Epithelial cell of esophagus (primary cell): ENCODE measurements around the gene GRAMD1C.
A peak's percentile ranks its signal among the peaks of the same experiment; 100 is the strongest.

Experiments
- DNase-seq: peaks from one replicate; pipeline ENCODE4 v3.0.0; 2010; ENCODE audit warnings: low read depth
- H3K4me3 ChIP-seq: 2 replicates; pipeline ENCODE4 v1.5.1; 2011; ENCODE audit warnings: mild to moderate bottlenecking, low read length, control low read depth
- TF ChIP-seq, protein P1 (sequence below): IDR thresholded peaks from 2 replicates; pipeline ENCODE4 v1.5.1; 2011; ENCODE audit warnings: low read depth, mild to moderate bottlenecking, low read length, control low read depth, inconsistent platforms; ENCODE audit not compliant: insufficient read depth; ENCODE audit errors: missing control alignments

Gene GRAMD1C

GRCh38 chr3:113890256-113890900 lies 51.8 kb downstream of the GRAMD1C start:
- TF ChIP-seq, protein P1, sequence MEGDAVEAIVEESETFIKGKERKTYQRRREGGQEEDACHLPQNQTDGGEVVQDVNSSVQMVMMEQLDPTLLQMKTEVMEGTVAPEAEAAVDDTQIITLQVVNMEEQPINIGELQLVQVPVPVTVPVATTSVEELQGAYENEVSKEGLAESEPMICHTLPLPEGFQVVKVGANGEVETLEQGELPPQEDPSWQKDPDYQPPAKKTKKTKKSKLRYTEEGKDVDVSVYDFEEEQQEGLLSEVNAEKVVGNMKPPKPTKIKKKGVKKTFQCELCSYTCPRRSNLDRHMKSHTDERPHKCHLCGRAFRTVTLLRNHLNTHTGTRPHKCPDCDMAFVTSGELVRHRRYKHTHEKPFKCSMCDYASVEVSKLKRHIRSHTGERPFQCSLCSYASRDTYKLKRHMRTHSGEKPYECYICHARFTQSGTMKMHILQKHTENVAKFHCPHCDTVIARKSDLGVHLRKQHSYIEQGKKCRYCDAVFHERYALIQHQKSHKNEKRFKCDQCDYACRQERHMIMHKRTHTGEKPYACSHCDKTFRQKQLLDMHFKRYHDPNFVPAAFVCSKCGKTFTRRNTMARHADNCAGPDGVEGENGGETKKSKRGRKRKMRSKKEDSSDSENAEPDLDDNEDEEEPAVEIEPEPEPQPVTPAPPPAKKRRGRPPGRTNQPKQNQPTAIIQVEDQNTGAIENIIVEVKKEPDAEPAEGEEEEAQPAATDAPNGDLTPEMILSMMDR: peak; percentile 10
- DNase-seq: peak; percentile 29
- H3K4me3 ChIP-seq: no peak overlapping the region

DNA sequence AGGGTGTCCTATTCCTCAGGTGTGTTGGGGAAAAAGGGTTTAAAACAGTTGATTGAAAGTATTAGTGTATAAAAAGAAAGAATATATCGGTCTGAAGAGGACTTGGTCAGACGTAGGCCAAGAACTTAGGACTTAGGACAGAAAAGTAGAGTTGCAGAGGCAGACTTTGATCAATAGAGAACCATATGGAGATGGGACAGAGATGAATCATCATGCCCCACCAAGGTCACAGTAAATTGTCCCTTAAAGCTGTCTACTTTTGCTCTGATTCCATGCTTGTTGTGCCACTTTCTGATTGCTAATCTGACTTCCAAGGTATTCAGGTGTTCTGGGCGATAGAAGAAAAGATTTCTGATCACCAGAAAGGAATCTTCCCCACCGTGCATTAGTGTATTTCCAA lies 56.3 kb downstream of the GRAMD1C start:
- TF ChIP-seq, protein P1: no peak
- DNase-seq: no peak
- no peak overlapping the region for H3K4me3 ChIP-seq

DNA sequence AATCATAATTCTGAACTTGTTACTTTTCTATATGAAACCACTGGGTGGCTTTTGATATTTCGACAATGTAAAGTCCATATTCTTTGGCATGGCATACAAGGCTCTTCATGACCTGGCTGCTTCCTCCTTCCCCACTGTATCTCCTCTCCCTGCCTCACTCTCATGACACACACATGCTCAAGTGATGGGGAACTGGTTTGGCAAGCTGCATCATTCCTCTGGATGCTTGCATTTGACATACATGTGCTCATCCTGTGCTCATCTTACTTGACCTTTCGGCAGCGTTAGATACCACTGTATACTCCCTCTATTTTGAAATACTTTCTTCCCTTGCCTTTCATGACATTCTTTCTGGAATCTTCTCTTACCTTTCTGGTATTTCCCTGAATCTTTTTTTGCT lies 57.4 kb downstream of the GRAMD1C start:
- no peak overlapping the region for H3K4me3 ChIP-seq
- TF ChIP-seq, protein P1: no peak
- DNase-seq: peak; percentile 82

DNA sequence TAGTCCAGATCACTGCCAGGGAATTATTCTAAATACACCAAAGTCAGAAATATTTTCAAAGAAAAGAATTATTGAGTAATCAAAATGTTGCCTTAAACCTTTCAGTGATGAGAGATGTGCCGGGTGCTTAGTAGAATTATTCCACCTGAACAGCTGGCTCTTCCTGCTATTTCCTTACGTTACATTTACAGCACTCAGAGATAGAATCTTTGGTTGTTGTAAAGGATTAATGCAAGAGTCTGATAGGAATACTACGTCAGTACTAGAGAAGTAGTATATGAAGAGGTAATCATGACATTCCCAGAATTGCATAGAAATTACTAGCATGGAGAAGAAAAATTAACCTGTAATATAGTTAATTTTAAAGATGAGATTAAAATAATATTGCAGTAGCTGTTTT lies 58.3 kb downstream of the GRAMD1C start:
- TF ChIP-seq, protein P1: no peak
- DNase-seq: no peak
- peak overlapping the region; percentile 20 for H3K4me3 ChIP-seq

DNA sequence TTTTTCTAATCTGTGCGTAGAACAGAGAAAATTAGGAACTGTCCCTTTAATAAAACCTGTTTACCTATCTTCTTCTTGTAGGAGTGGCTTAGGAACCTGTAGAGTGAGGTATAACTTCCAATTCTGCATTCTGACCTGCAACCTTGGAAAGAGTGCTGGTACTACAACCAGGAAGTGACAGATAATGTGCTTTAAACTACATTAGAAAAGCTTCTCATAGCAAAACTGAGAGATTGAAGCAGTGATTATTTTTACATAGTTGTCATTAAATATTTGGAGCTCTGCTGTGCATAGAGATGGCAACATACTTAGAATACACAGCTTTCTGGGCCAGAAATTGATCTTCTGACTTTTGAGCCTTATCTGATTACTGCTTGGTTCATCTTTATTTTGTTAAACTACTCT lies 58.8 kb downstream of the GRAMD1C start:
- peak overlapping the region; percentile 40 for H3K4me3 ChIP-seq
- TF ChIP-seq, protein P1: no peak
- peak; percentile 76 for DNase-seq

DNA sequence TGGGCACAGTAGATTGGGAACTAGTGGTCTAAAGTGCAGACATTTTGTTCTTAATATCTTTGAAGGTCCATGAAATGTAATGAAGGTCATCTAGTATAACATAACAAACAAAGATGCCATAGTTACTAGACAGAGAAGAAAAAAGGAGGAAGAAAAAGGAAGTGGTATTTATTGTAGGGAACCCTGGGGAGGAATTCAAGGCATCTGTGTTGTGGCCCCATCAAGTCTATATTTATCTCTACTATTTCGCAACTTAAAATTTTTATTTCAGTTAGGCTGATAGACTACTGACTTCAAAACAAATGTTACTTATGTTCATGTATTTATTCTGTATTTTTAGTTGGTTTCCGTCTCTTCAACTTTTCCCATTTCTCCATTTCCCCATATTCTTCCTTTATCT lies 60.3 kb downstream of the GRAMD1C start:
- DNase-seq: no peak
- TF ChIP-seq, protein P1: no peak

DNA sequence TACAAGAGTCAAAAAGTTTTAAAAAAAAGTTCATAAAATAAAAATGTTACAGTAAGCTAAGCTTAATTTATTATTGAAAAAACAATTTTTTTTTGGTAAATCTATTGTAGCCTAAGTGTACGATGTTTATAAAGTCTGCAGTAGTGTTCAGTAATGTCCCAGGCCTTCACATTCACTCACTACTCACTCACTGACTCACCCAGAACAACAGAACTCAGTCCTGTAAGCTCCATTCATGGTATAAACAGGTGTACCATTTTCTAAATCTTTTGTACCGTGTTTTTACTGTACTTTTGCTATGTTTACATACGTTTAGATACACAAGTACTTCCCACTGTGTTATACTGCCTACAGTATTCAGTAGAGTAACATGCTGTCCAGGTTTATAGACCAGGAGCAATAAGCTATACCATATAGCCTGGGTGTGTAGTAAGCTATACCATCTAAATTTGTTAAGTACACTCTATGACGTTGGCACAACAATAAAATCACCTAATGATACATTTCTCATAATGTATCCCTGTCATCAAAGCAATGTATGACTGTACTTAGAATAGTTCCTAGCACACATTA lies 68.1 kb downstream of the GRAMD1C start:
- DNase-seq: peak; percentile 11
- TF ChIP-seq, protein P1: no peak
- no peak overlapping the region for H3K4me3 ChIP-seq

More for the DNA sequence above, 60.3 kb downstream of the GRAMD1C start:
- no peak overlapping the region for H3K4me3 ChIP-seq
